Measurements from ENCODE around the gene BRINP3. TPM values are rescaled to one million over a fixed set of nuclear protein-coding genes. Genes with fewer than 3 reads are reported as not detected.

BRINP3 gene
- total and polyA plus RNA-seq, 12 donors: 0.10 to 3.0 (median 0.83) TPM; not detected in 5

DNA sequence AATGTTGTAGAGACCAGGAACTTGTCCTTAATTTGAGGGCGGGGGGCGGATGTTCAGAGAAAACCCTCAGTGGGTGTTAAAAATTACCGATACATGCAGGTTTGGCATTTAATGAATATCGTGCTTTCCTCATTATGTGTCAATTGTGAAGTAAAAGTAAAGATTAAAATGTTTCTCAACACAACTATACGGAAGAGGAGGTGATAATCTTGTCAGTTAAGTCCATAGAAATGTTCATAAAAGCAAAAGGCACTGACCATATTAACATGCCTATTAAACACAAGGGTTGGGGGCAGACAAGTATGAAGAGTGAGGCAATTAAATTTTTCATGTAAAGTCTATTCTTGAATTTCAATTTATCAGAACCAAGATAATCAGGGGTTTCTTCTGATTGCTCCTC lies 1.3 kb downstream of the BRINP3 start:
- no peak for TF ChIP-seq CTCF (IDR thresholded peaks at IDR 0.05)
- TF ChIP-seq POLR2A (IDR thresholded peaks at IDR 0.05): no peak
- WGBS, 4 donors: 24 to 35% (median 24%) methylated on average over 5 of the region's 5 CpGs
- H3K4me1 ChIP-seq (replicated peaks in 1 of 2): peaks cover 7 to 8% of the 10 kb centered on the region in 2 donors
- intact Hi-C loops (cut with DNase I): no loop called here
- no peak for DNase-seq
- H3K9me3 ChIP-seq (replicated peaks in 1 of 3): no peaks in the 10 kb centered on the region
- H3K27me3 ChIP-seq: peaks cover 11% of the 10 kb centered on the region
- no peak overlapping the region for H3K27ac ChIP-seq
- no peak overlapping the region for H3K4me3 ChIP-seq
- H3K36me3 ChIP-seq (replicated peaks in 1 of 2): no peaks in the 10 kb centered on the region

DNA sequence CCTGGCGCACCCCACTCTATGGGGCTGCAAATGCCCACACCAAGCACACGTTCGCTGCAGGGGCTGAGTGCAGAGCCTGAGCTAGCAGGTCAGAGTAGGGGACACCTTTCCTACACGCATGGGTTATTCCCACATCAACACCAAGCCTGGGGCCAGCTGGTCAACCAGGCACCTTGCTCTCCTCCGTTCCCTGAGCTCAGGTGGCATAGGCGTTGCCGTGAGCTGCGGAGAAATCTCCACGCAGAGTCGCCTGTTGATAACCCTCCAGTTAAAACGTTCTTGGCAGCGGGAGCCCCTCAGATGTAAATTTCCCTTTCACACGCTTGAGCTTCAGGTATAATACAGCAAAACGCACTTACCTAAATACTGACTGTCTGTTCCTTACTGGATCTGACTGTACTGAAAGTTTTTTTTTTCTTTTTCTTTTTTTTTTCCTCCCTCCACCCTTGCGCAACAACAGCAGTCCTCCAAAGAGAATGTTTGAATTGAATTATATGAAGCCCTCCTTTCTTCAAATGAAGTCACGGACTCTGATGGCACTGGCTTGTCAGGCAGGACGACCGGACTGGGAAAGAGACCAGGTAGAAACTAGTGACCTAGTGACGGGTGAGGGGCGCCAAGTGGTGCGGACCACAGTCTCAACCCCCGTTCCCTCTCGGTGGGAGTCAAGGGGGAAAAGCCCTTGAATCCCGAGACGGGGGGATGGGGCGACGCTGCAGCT lies 2.1 kb downstream of the BRINP3 start:
- intact Hi-C loops (cut with DNase I): no loop called here
- peaks cover 11% of the 10 kb centered on the region for H3K27me3 ChIP-seq
- H3K4me3 ChIP-seq: no peak overlapping the region
- H3K36me3 ChIP-seq (replicated peaks in 1 of 2): no peaks in the 10 kb centered on the region
- H3K9me3 ChIP-seq (replicated peaks in 1 of 3): no peaks in the 10 kb centered on the region
- DNase-seq: no peak
- H3K27ac ChIP-seq: no peak overlapping the region
- TF ChIP-seq CTCF (IDR thresholded peaks at IDR 0.05) (no peak), POLR2A (IDR thresholded peaks at IDR 0.05) (no peak)
- WGBS, 4 donors: 2 to 5% (median 2%) methylated on average over 25 to 27 of the region's 27 CpGs
- H3K4me1 ChIP-seq (replicated peaks in 1 of 2): peaks cover 7 to 8% of the 10 kb centered on the region in 2 donors

GRCh38 chr1:190474650-190475211 lies 2.9 kb downstream of the BRINP3 start:
- Histone ChIP-seq H3K27ac (no peak overlapping the region), H3K36me3 (replicated peaks in 1 of 2) (no peaks in the 10 kb centered on the region), H3K9me3 (replicated peaks in 1 of 3) (no peaks in the 10 kb centered on the region), H3K4me1 (replicated peaks in 1 of 2) (peaks cover 7 to 8% of the 10 kb centered on the region in 2 donors), H3K27me3 (peaks cover 11% of the 10 kb centered on the region), H3K4me3 (no peak overlapping the region)
- intact Hi-C loops (cut with DNase I): no loop called here
- no peak for TF ChIP-seq POLR2A (IDR thresholded peaks at IDR 0.05)
- no peak for TF ChIP-seq CTCF (IDR thresholded peaks at IDR 0.05)
- WGBS, 4 donors: 8 to 10% (median 10%) methylated on average over 13 of the region's 13 CpGs
- no peak for DNase-seq

DNA sequence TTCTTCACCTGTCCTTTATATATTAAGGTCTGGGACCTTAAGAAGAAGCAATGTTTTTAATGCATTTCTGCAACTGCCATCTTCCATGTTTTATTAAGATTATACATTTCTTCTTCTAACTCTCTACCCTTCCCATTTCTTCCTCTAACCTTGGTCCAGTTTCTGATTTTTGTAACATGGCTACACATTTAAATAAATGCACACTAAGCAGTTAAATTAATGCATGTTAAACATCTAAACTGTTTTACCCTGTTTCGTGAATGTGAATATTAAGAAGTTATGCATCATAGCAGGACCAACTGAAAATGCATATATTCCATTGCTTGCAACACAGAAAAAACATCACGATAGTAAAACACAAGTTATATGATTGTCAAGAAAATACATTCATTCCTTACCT lies 3.7 kb downstream of the BRINP3 start:
- intact Hi-C loops (cut with DNase I): no loop called here
- Histone ChIP-seq H3K27me3 (peaks cover 11% of the 10 kb centered on the region), H3K27ac (no peak overlapping the region), H3K4me1 (replicated peaks in 1 of 2) (peaks cover 7 to 8% of the 10 kb centered on the region in 2 donors), H3K4me3 (no peak overlapping the region), H3K36me3 (replicated peaks in 1 of 2) (no peaks in the 10 kb centered on the region), H3K9me3 (replicated peaks in 1 of 3) (no peaks in the 10 kb centered on the region)
- 56 to 74% (median 63%) methylated on average over 2 of the region's 2 CpGs for WGBS, 4 donors
- no peak for DNase-seq
- no peak for TF ChIP-seq CTCF (IDR thresholded peaks at IDR 0.05)
- TF ChIP-seq POLR2A (IDR thresholded peaks at IDR 0.05): no peak

Data from adrenal gland (tissue), 12 donors.